SU-DHL-6 (cell line): ENCODE results near the gene TMEM258.

Experiments
- CTCF ChIP-seq: fragments of 200-600 bp; sonication (generic); IDR thresholded peaks from one replicate; pipeline ENCODE4 v1.5.1; 2017; ENCODE audit warnings: antibody characterized with exemption, mild to moderate bottlenecking, low read length, moderate library complexity; ENCODE audit not compliant: insufficient read depth, poor library complexity, severe bottlenecking
- EZH2phosphoT487 ChIP-seq: fragments of 200-600 bp; sonication (generic), shearing (Covaris generic); conservative IDR thresholded peaks from 2 replicates; pipeline ENCODE4 v1.6.1; 2018; ENCODE audit warnings: mild to moderate bottlenecking, antibody characterized with exemption, low read length, moderate library complexity, mixed read lengths

GRCh38 chr11:61744181-61744580 is 48.2 kb downstream of the TMEM258 start:
- no peak for TF ChIP-seq CTCF
- no peak for TF ChIP-seq EZH2phosphoT487
